Liver (tissue), 9 donors: ENCODE measurements around the gene SCN8A. TPM values are rescaled to one million over a fixed set of nuclear protein-coding genes. Genes with fewer than 3 reads are reported as not detected.

Experiments used
- DNase-seq: peaks from one replicate; pipeline ENCODE4 v3.0.0-alpha.2; 2017; ENCODE audit warnings: low spot score
- H3K27ac ChIP-seq, 2 donors: one replicate each; pipeline ENCODE4 v1.7.0; 2013; ENCODE audit warnings: inconsistent platforms in 2 of 2, low read length in 2 of 2, control low read depth in 1 of 2, low read depth in 1 of 2, mild to moderate bottlenecking in 1 of 2
- H3K27me3 ChIP-seq, 4 donors: one replicate each; pipeline versions ENCODE4 v1.6.1 to v1.7.0; 2013; ENCODE audit warnings: low read length in 3 of 4, inconsistent platforms in 1 of 4, mild to moderate bottlenecking in 1 of 4, moderate library complexity in 1 of 4; ENCODE audit not compliant: control insufficient read depth in 4 of 4, insufficient read depth in 4 of 4
- H3K36me3 ChIP-seq, 4 donors: one replicate each; pipeline versions ENCODE4 v1.6.1 to v1.7.0; 2013; ENCODE audit warnings: low read length in 3 of 4, mild to moderate bottlenecking in 3 of 4, low read depth in 1 of 4, moderate library complexity in 1 of 4; ENCODE audit not compliant: control insufficient read depth in 4 of 4, insufficient read depth in 3 of 4
- H3K4me1 ChIP-seq, 4 donors: one replicate each; pipeline versions ENCODE4 v1.6.1 to v1.7.0; 2013; ENCODE audit warnings: low read length in 3 of 4, mild to moderate bottlenecking in 3 of 4, moderate library complexity in 1 of 4; ENCODE audit not compliant: control insufficient read depth in 4 of 4, insufficient read depth in 4 of 4
- H3K4me3 ChIP-seq, 3 donors: one replicate each; pipeline versions ENCODE4 v1.6.1 to v1.7.0; 2013; ENCODE audit warnings: low read length in 3 of 3, control low read depth in 1 of 3, low read depth in 1 of 3, mild to moderate bottlenecking in 1 of 3
- H3K9ac ChIP-seq, 2 donors: one replicate each; pipeline ENCODE4 v1.7.0; 2013; ENCODE audit warnings: low read length in 2 of 2, mild to moderate bottlenecking in 2 of 2, moderate library complexity in 2 of 2, control low read depth in 1 of 2, low read depth in 1 of 2
- H3K9me3 ChIP-seq, 4 donors: one replicate each; pipeline versions ENCODE4 v1.6.1 to v1.7.0; 2013; ENCODE audit warnings: low read length in 3 of 4; ENCODE audit not compliant: control insufficient read depth in 4 of 4
- FOXA2 ChIP-seq: IDR thresholded peaks from 2 replicates; pipeline ENCODE4 v1.6.1; 2016; ENCODE audit warnings: antibody characterized with exemption
- GABPA ChIP-seq, 2 donors: IDR thresholded peaks in 1 of 2; conservative IDR thresholded peaks in 1 of 2; 2 replicates each; pipeline ENCODE4 v1.6.1; 2016; ENCODE audit warnings: antibody characterized with exemption in 2 of 2, mild to moderate bottlenecking in 1 of 2, moderate library complexity in 1 of 2
- HNF4A ChIP-seq, 2 donors: conservative IDR thresholded peaks; 2 replicates each; pipeline ENCODE4 v1.6.1; 2016; ENCODE audit warnings: antibody characterized with exemption in 2 of 2, mild to moderate bottlenecking in 2 of 2
- HNF4G ChIP-seq: IDR thresholded peaks from 2 replicates; pipeline ENCODE4 v1.6.1; 2016; ENCODE audit warnings: antibody characterized with exemption
- NR2F2 ChIP-seq: IDR thresholded peaks from 2 replicates; pipeline ENCODE4 v1.6.1; 2016; ENCODE audit warnings: antibody characterized with exemption
- RAD21 ChIP-seq, 2 donors: IDR thresholded peaks; 2 replicates each; pipeline ENCODE4 v1.6.1; 2016; ENCODE audit warnings: antibody characterized with exemption in 2 of 2, mild to moderate bottlenecking in 2 of 2
- RXRA ChIP-seq, 2 donors: IDR thresholded peaks; 2 replicates each; pipeline ENCODE4 v1.6.1; 2017 to 2018; ENCODE audit warnings: antibody characterized with exemption in 2 of 2, mild to moderate bottlenecking in 1 of 2
- SP1 ChIP-seq: IDR thresholded peaks from 2 replicates; pipeline ENCODE4 v1.6.1; 2018; ENCODE audit warnings: antibody characterized with exemption, mild to moderate bottlenecking
- TAF1 ChIP-seq: conservative IDR thresholded peaks from 2 replicates; pipeline ENCODE4 v1.6.1; 2016; ENCODE audit warnings: antibody characterized with exemption, mild to moderate bottlenecking
- YY1 ChIP-seq: IDR thresholded peaks from 2 replicates; pipeline ENCODE4 v1.6.1; 2016; ENCODE audit warnings: antibody characterized with exemption, mild to moderate bottlenecking
- WGBS: extraction: QIAGEN DNeasy Blood & Tissue Kit; methylation state at CpG from one replicate; pipeline ENCODE4 v1.1.7; 2013; 5-methylcytosine and 5-hydroxymethylcytosine counted together
- polyA plus RNA-seq, 2 donors: library from polyadenylated mRNA; stranded (reverse) in 1 of 2; unstranded in 1 of 2; fragments of 200-250 nt in 1 of 2; fragments of >200 nt in 1 of 2; fragmentation: Nextera tagmentation in 1 of 2; extraction: Ambion mirVana in 1 of 2; gene quantifications; one replicate each; pipeline versions ENCODE4 v1.2.1 to v1.2.3, GENCODE V29; 2013 to 2015
- total RNA-seq, 2 donors: library from RNA; depleted of rRNA; stranded (reverse); fragments of >200 nt; gene quantifications; one replicate each; pipeline ENCODE4 v1.2.3, GENCODE V29; 2014
- TF ChIP-seq, protein P1 (sequence below): IDR thresholded peaks from 2 replicates; pipeline ENCODE4 v1.6.1; 2016; ENCODE audit warnings: antibody characterized with exemption
- TF ChIP-seq, protein P2 (sequence below): IDR thresholded peaks from 2 replicates; pipeline ENCODE4 v1.6.1; 2016; ENCODE audit warnings: antibody characterized with exemption, mild to moderate bottlenecking
- TF ChIP-seq, protein P3 (sequence below): IDR thresholded peaks from 2 replicates; pipeline ENCODE4 v1.6.1; 2016; ENCODE audit warnings: antibody characterized with exemption
- TF ChIP-seq, protein P4 (sequence below): fragments of 150-350 bp; IDR thresholded peaks from 2 replicates; pipeline ENCODE4 v1.5.1; 2017; ENCODE audit warnings: improper control_type of control experiment, low read depth, low read length; ENCODE audit not compliant: missing input control
- TF ChIP-seq, protein P5 (sequence below): IDR thresholded peaks from 2 replicates; pipeline ENCODE4 v1.6.1; 2016; ENCODE audit warnings: antibody characterized with exemption
- donor health status: healthy.
- donor health status: healthy.
- donor health status: healthy.
- donor health status: healthy.
- donor health status: healthy.

SCN8A gene
- total and polyA plus RNA-seq, 4 donors = 0.84 to 12.7 (median 3.8) TPM

DNA sequence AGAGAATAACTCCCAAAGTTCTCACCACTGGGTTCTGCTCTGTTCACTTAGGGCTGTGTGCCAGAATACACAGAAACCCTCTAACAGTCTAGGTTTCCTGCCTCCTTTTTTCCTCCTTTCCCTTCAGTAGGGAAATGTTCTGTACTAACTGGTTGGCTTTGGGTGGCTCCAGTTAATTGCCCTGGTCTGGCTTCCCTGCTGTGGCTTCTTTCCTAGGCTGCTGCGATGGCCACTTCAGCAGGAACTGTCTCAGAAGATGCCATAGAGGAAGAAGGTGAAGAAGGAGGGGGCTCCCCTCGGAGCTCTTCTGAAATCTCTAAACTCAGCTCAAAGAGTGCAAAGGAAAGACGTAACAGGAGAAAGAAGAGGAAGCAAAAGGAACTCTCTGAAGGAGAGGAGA, 115.2 kb downstream of the SCN8A start (continued):
- TF ChIP-seq, protein P1, sequence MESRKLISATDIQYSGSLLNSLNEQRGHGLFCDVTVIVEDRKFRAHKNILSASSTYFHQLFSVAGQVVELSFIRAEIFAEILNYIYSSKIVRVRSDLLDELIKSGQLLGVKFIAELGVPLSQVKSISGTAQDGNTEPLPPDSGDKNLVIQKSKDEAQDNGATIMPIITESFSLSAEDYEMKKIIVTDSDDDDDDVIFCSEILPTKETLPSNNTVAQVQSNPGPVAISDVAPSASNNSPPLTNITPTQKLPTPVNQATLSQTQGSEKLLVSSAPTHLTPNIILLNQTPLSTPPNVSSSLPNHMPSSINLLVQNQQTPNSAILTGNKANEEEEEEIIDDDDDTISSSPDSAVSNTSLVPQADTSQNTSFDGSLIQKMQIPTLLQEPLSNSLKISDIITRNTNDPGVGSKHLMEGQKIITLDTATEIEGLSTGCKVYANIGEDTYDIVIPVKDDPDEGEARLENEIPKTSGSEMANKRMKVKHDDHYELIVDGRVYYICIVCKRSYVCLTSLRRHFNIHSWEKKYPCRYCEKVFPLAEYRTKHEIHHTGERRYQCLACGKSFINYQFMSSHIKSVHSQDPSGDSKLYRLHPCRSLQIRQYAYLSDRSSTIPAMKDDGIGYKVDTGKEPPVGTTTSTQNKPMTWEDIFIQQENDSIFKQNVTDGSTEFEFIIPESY = no peak

DNA sequence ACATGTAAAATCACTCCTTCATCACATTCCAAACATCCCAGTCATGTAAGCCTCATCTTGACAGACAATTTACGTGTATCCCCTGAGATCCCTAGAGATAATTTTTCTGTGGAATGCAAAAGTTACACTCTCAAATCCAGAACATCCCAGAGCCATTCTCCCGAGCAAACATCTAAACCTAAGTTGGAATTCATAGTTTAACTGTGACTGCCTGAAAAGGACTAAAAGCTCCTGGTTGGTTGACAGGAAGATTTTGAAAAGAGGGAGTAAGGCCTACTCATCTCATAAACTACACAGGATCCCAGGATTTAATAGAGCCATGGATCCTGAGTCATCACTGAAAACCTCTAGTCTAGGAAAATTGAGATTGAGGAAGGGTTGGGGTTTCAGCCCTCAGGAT, 123.6 kb downstream of the SCN8A start:
- no peak for TF ChIP-seq RAD21 (IDR thresholded peaks at IDR 0.05)
- no peak for TF ChIP-seq YY1
- no peak for TF ChIP-seq GABPA (IDR thresholded peaks at IDR 0.05 in 1 of 2, conservative IDR thresholded peaks at IDR 0.05 in 1 of 2)
- TF ChIP-seq, protein P2, sequence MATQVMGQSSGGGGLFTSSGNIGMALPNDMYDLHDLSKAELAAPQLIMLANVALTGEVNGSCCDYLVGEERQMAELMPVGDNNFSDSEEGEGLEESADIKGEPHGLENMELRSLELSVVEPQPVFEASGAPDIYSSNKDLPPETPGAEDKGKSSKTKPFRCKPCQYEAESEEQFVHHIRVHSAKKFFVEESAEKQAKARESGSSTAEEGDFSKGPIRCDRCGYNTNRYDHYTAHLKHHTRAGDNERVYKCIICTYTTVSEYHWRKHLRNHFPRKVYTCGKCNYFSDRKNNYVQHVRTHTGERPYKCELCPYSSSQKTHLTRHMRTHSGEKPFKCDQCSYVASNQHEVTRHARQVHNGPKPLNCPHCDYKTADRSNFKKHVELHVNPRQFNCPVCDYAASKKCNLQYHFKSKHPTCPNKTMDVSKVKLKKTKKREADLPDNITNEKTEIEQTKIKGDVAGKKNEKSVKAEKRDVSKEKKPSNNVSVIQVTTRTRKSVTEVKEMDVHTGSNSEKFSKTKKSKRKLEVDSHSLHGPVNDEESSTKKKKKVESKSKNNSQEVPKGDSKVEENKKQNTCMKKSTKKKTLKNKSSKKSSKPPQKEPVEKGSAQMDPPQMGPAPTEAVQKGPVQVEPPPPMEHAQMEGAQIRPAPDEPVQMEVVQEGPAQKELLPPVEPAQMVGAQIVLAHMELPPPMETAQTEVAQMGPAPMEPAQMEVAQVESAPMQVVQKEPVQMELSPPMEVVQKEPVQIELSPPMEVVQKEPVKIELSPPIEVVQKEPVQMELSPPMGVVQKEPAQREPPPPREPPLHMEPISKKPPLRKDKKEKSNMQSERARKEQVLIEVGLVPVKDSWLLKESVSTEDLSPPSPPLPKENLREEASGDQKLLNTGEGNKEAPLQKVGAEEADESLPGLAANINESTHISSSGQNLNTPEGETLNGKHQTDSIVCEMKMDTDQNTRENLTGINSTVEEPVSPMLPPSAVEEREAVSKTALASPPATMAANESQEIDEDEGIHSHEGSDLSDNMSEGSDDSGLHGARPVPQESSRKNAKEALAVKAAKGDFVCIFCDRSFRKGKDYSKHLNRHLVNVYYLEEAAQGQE = no peak
- no peak for TF ChIP-seq RXRA (IDR thresholded peaks at IDR 0.05)
- no peak for TF ChIP-seq HNF4G
- TF ChIP-seq SP1 = no peak
- no peak for TF ChIP-seq NR2F2
- TF ChIP-seq, protein P3, sequence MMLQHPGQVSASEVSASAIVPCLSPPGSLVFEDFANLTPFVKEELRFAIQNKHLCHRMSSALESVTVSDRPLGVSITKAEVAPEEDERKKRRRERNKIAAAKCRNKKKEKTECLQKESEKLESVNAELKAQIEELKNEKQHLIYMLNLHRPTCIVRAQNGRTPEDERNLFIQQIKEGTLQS = no peak
- no peak for TF ChIP-seq TAF1
- no peak for TF ChIP-seq HNF4A (conservative IDR thresholded peaks at IDR 0.05)
- no peak for TF ChIP-seq FOXA2
- TF ChIP-seq, protein P4, sequence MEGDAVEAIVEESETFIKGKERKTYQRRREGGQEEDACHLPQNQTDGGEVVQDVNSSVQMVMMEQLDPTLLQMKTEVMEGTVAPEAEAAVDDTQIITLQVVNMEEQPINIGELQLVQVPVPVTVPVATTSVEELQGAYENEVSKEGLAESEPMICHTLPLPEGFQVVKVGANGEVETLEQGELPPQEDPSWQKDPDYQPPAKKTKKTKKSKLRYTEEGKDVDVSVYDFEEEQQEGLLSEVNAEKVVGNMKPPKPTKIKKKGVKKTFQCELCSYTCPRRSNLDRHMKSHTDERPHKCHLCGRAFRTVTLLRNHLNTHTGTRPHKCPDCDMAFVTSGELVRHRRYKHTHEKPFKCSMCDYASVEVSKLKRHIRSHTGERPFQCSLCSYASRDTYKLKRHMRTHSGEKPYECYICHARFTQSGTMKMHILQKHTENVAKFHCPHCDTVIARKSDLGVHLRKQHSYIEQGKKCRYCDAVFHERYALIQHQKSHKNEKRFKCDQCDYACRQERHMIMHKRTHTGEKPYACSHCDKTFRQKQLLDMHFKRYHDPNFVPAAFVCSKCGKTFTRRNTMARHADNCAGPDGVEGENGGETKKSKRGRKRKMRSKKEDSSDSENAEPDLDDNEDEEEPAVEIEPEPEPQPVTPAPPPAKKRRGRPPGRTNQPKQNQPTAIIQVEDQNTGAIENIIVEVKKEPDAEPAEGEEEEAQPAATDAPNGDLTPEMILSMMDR = no peak
- TF ChIP-seq, protein P5, sequence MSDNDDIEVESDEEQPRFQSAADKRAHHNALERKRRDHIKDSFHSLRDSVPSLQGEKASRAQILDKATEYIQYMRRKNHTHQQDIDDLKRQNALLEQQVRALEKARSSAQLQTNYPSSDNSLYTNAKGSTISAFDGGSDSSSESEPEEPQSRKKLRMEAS = no peak
- Histone ChIP-seq H3K9ac (no peak overlapping the region), H3K4me1 (no peaks in the 10 kb centered on the region), H3K27ac (no peak overlapping the region), H3K36me3 (peaks cover 0 to 6% (median 3%) of the 10 kb centered on the region in 4 donors), H3K27me3 (no peaks in the 10 kb centered on the region), H3K4me3 (no peak overlapping the region), H3K9me3 (no peaks in the 10 kb centered on the region)
- WGBS = 89% methylated on average over 2 of the region's 2 CpGs
- DNase-seq = no peak
